ENCODE results near the gene SLC2A10.

The SLC2A10 gene

GRCh38 chr20:46706242-46706641 lies 3.2 kb upstream of the SLC2A10 start:
- no peak overlapping the region for H3K4me3 ChIP-seq (ENCODE audit: low read depth, low read length)
- no peak for TF ChIP-seq CTCF (IDR thresholded peaks at IDR 0.05; ENCODE audit: borderline replicate concordance, insufficient read depth, low read depth, low read length)

- no peak overlapping the region for H3K4me3 ChIP-seq (ENCODE audit: low read depth, low read length)
- 0 out of 2 replicates have a peak, but pooled peaks have one; percentile 10 for TF ChIP-seq CTCF (IDR thresholded peaks at IDR 0.05; ENCODE audit: borderline replicate concordance, insufficient read depth, low read depth, low read length)
Observed at GRCh38 chr20:46708172-46708860, 1.1 kb upstream of the SLC2A10 start.

GRCh38 chr20:46709055-46709458 lies 392 bp upstream of the SLC2A10 start:
- no peak overlapping the region for H3K4me3 ChIP-seq (ENCODE audit: low read depth, low read length)
- no peak for TF ChIP-seq CTCF (IDR thresholded peaks at IDR 0.05; ENCODE audit: borderline replicate concordance, insufficient read depth, low read depth, low read length)

GRCh38 chr20:46710153-46710913 lies 884 bp downstream of the SLC2A10 start:
- H3K4me3 ChIP-seq (ENCODE audit: low read depth, low read length), result no peak overlapping the region
- TF ChIP-seq CTCF (IDR thresholded peaks at IDR 0.05; ENCODE audit: borderline replicate concordance, insufficient read depth, low read depth, low read length), result no peak

- H3K4me3 ChIP-seq (ENCODE audit: low read depth, low read length), result no peak overlapping the region
- no peak for TF ChIP-seq CTCF (IDR thresholded peaks at IDR 0.05; ENCODE audit: borderline replicate concordance, insufficient read depth, low read depth, low read length)
Observed at GRCh38 chr20:46712056-46712636, 2.7 kb downstream of the SLC2A10 start.

GRCh38 chr20:46713957-46714834 lies 4.7 kb downstream of the SLC2A10 start:
- no peak for TF ChIP-seq CTCF (IDR thresholded peaks at IDR 0.05; ENCODE audit: borderline replicate concordance, insufficient read depth, low read depth, low read length)
- no peak overlapping the region for H3K4me3 ChIP-seq (ENCODE audit: low read depth, low read length)
